ENCODE data around the gene OR2C1.
A peak's percentile ranks its signal among the peaks of the same experiment; 100 is the strongest.

Gene OR2C1

DNA sequence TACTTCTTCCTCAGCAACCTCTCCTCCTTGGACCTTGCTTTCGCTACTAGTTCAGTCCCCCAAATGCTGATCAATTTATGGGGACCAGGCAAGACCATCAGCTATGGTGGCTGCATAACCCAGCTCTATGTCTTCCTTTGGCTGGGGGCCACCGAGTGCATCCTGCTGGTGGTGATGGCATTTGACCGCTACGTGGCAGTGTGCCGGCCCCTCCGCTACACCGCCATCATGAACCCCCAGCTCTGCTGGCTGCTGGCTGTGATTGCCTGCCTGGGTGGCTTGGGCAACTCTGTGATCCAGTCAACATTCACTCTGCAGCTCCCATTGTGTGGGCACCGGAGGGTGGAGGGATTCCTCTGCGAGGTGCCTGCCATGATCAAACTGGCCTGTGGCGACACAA is 429 bp downstream of the OR2C1 start:
- WGBS, 2 donors (ENCODE audit: extremely low coverage in 2 of 2, insufficient read length in 2 of 2, insufficient replicate concordance in 1 of 2) = no CpG with 5 or more reads among the region's 10 CpGs
- H2AK5ac ChIP-seq (ENCODE audit: low read depth, low read length) = no peak overlapping the region
- DNase-seq (ENCODE audit: low spot score) = no peak
- H3K4me2 ChIP-seq (ENCODE audit: insufficient read depth, low read length, poor library complexity, severe bottlenecking) = no peak overlapping the region
- H3K79me1 ChIP-seq (ENCODE audit: low read depth, low read length) = no peaks in the 10 kb centered on the region
- no peak overlapping the region for H4K91ac ChIP-seq (ENCODE audit: low read depth, low read length, poor library complexity)
- H3K4ac ChIP-seq (ENCODE audit: low read length) = no peak overlapping the region
- H2BK120ac ChIP-seq (ENCODE audit: low read depth, low read length) = no peak overlapping the region
- no peak overlapping the region for H3K27ac ChIP-seq (replicated peaks; ENCODE audit: low read length)
- no peak overlapping the region for H4K8ac ChIP-seq (ENCODE audit: low read depth, low read length)
- no peak overlapping the region for H2BK15ac ChIP-seq (ENCODE audit: low read length)
- no peak overlapping the region for H2BK5ac ChIP-seq (ENCODE audit: low read length)
- peak overlapping the region in 1 of 2 donors; percentile 60 for H3K4me3 ChIP-seq (ENCODE audit: low read length in 2 of 2)
- peaks cover 0 to 4% (median 0%) of the 10 kb centered on the region in 3 experiments for H3K27me3 ChIP-seq (ENCODE audit: control insufficient read depth in 3 of 3, insufficient read depth in 3 of 3, low read depth in 1 of 3, low read length in 3 of 3)
- no peak overlapping the region for H2AFZ ChIP-seq (ENCODE audit: low read length)
- H3K36me3 ChIP-seq (replicated peaks in 1 of 2; ENCODE audit: control insufficient read depth in 2 of 2, insufficient read depth in 2 of 2, low read length in 2 of 2) = no peaks in the 10 kb centered on the region
- peaks cover 0 to 6% of the 10 kb centered on the region in 2 donors for H3K9me3 ChIP-seq (replicated peaks in 1 of 2; ENCODE audit: control insufficient read depth in 2 of 2, insufficient read depth in 1 of 2, low read depth in 1 of 2, low read length in 2 of 2)
- H2BK12ac ChIP-seq (ENCODE audit: low read length) = no peak overlapping the region
- H3K23ac ChIP-seq (ENCODE audit: low read depth, low read length, poor library complexity) = no peak overlapping the region
- no peak overlapping the region for H3K14ac ChIP-seq (ENCODE audit: low read length)
- H3K18ac ChIP-seq (ENCODE audit: low read length) = no peak overlapping the region
- H3K9ac ChIP-seq (ENCODE audit: low read depth, low read length, poor library complexity) = no peak overlapping the region
- no peaks in the 10 kb centered on the region for H3K4me1 ChIP-seq (ENCODE audit: control insufficient read depth in 2 of 2, insufficient read depth in 1 of 2, low read depth in 1 of 2, low read length in 2 of 2)

DNA sequence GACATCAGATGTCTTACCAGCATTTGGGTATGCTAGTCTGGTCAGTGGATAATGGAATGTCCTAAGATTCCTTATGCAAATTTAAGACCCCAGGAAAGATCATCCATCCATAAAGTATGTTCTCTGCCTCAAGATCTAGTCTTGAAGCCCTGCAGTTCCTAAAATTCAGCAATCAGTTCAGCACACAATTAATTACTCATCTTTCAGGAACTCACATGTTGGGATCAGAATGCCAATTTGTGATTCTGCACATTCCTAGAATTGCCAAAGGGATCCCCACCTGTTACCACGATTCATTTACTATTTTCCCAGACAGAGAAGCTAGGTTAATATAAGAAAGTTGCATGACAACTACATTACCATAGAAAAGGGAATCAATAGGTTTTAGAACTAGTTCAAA is 3.2 kb downstream of the OR2C1 start:
- Histone ChIP-seq H2BK15ac (ENCODE audit: low read length) (no peak overlapping the region), H4K8ac (ENCODE audit: low read depth, low read length) (no peak overlapping the region), H3K9me3 (replicated peaks in 1 of 2; ENCODE audit: control insufficient read depth in 2 of 2, insufficient read depth in 1 of 2, low read depth in 1 of 2, low read length in 2 of 2) (peaks cover 0 to 6% of the 10 kb centered on the region in 2 donors), H3K79me1 (ENCODE audit: low read depth, low read length) (no peaks in the 10 kb centered on the region), H3K9ac (ENCODE audit: low read depth, low read length, poor library complexity) (no peak overlapping the region), H3K4me3 (ENCODE audit: low read length in 2 of 2) (no peak overlapping the region), H2BK12ac (ENCODE audit: low read length) (no peak overlapping the region), H4K91ac (ENCODE audit: low read depth, low read length, poor library complexity) (no peak overlapping the region), H2BK5ac (ENCODE audit: low read length) (no peak overlapping the region), H3K36me3 (replicated peaks in 1 of 2; ENCODE audit: control insufficient read depth in 2 of 2, insufficient read depth in 2 of 2, low read length in 2 of 2) (no peaks in the 10 kb centered on the region), H2AK5ac (ENCODE audit: low read depth, low read length) (no peak overlapping the region), H3K23ac (ENCODE audit: low read depth, low read length, poor library complexity) (no peak overlapping the region), H3K4ac (ENCODE audit: low read length) (no peak overlapping the region), H3K18ac (ENCODE audit: low read length) (no peak overlapping the region), H2BK120ac (ENCODE audit: low read depth, low read length) (no peak overlapping the region), H3K27ac (replicated peaks; ENCODE audit: low read length) (no peak overlapping the region), H3K27me3 (ENCODE audit: control insufficient read depth in 3 of 3, insufficient read depth in 3 of 3, low read depth in 1 of 3, low read length in 3 of 3) (peaks cover 0 to 4% (median 0%) of the 10 kb centered on the region in 3 experiments), H3K4me1 (ENCODE audit: control insufficient read depth in 2 of 2, insufficient read depth in 1 of 2, low read depth in 1 of 2, low read length in 2 of 2) (no peaks in the 10 kb centered on the region), H3K14ac (ENCODE audit: low read length) (no peak overlapping the region), H3K4me2 (ENCODE audit: insufficient read depth, low read length, poor library complexity, severe bottlenecking) (no peak overlapping the region), H2AFZ (ENCODE audit: low read length) (no peak overlapping the region)
- WGBS, 2 donors (ENCODE audit: extremely low coverage in 2 of 2, insufficient read length in 2 of 2, insufficient replicate concordance in 1 of 2) = no CpG with 5 or more reads among the region's 1 CpG
- DNase-seq (ENCODE audit: low spot score) = no peak

GRCh38 chr16:3362931-3363330 is 7.2 kb downstream of the OR2C1 start:
- Histone ChIP-seq H3K4me2 (ENCODE audit: insufficient read depth, low read length, poor library complexity, severe bottlenecking) (no peak overlapping the region), H3K23ac (ENCODE audit: low read depth, low read length, poor library complexity) (no peak overlapping the region), H3K27ac (replicated peaks; ENCODE audit: low read length) (no peak overlapping the region), H2BK5ac (ENCODE audit: low read length) (no peak overlapping the region), H3K4me1 (ENCODE audit: control insufficient read depth in 2 of 2, insufficient read depth in 1 of 2, low read depth in 1 of 2, low read length in 2 of 2) (no peaks in the 10 kb centered on the region), H3K36me3 (replicated peaks in 1 of 2; ENCODE audit: control insufficient read depth in 2 of 2, insufficient read depth in 2 of 2, low read length in 2 of 2) (no peaks in the 10 kb centered on the region), H2AFZ (ENCODE audit: low read length) (no peak overlapping the region), H2BK15ac (ENCODE audit: low read length) (no peak overlapping the region), H2AK5ac (ENCODE audit: low read depth, low read length) (no peak overlapping the region), H4K91ac (ENCODE audit: low read depth, low read length, poor library complexity) (no peak overlapping the region), H2BK12ac (ENCODE audit: low read length) (no peak overlapping the region), H4K8ac (ENCODE audit: low read depth, low read length) (no peak overlapping the region), H3K4ac (ENCODE audit: low read length) (no peak overlapping the region), H3K9ac (ENCODE audit: low read depth, low read length, poor library complexity) (no peak overlapping the region), H3K27me3 (ENCODE audit: control insufficient read depth in 3 of 3, insufficient read depth in 3 of 3, low read depth in 1 of 3, low read length in 3 of 3) (peaks cover 0 to 4% (median 0%) of the 10 kb centered on the region in 3 experiments), H3K14ac (ENCODE audit: low read length) (no peak overlapping the region), H2BK120ac (ENCODE audit: low read depth, low read length) (no peak overlapping the region), H3K79me1 (ENCODE audit: low read depth, low read length) (peaks cover 4% of the 10 kb centered on the region), H3K9me3 (replicated peaks in 1 of 2; ENCODE audit: control insufficient read depth in 2 of 2, insufficient read depth in 1 of 2, low read depth in 1 of 2, low read length in 2 of 2) (peaks cover 0 to 6% of the 10 kb centered on the region in 2 donors), H3K18ac (ENCODE audit: low read length) (no peak overlapping the region), H3K4me3 (ENCODE audit: low read length in 2 of 2) (no peak overlapping the region)
- no peak for DNase-seq (ENCODE audit: low spot score)

- no peak overlapping the region for H3K18ac ChIP-seq (ENCODE audit: low read length)
- H3K79me1 ChIP-seq (ENCODE audit: low read depth, low read length) = peaks cover 4% of the 10 kb centered on the region
- H3K9ac ChIP-seq (ENCODE audit: low read depth, low read length, poor library complexity) = no peak overlapping the region
- no peak overlapping the region for H2BK5ac ChIP-seq (ENCODE audit: low read length)
- H3K27me3 ChIP-seq (ENCODE audit: control insufficient read depth in 3 of 3, insufficient read depth in 3 of 3, low read depth in 1 of 3, low read length in 3 of 3) = peaks cover 0 to 4% (median 0%) of the 10 kb centered on the region in 3 experiments
- no peak overlapping the region for H3K27ac ChIP-seq (replicated peaks; ENCODE audit: low read length)
- H2BK15ac ChIP-seq (ENCODE audit: low read length) = no peak overlapping the region
- no peak overlapping the region for H4K91ac ChIP-seq (ENCODE audit: low read depth, low read length, poor library complexity)
- no peak overlapping the region for H3K14ac ChIP-seq (ENCODE audit: low read length)
- H2BK120ac ChIP-seq (ENCODE audit: low read depth, low read length) = no peak overlapping the region
- no peak overlapping the region for H3K4ac ChIP-seq (ENCODE audit: low read length)
- no peak for DNase-seq (ENCODE audit: low spot score)
- no peak overlapping the region for H2AK5ac ChIP-seq (ENCODE audit: low read depth, low read length)
- H2AFZ ChIP-seq (ENCODE audit: low read length) = no peak overlapping the region
- no peak overlapping the region for H3K4me2 ChIP-seq (ENCODE audit: insufficient read depth, low read length, poor library complexity, severe bottlenecking)
- H3K9me3 ChIP-seq (replicated peaks in 1 of 2; ENCODE audit: control insufficient read depth in 2 of 2, insufficient read depth in 1 of 2, low read depth in 1 of 2, low read length in 2 of 2) = peaks cover 0 to 9% of the 10 kb centered on the region in 2 donors
- H4K8ac ChIP-seq (ENCODE audit: low read depth, low read length) = no peak overlapping the region
- no CpG with 5 or more reads among the region's 7 CpGs for WGBS, 2 donors (ENCODE audit: extremely low coverage in 2 of 2, insufficient read length in 2 of 2, insufficient replicate concordance in 1 of 2)
- H3K4me3 ChIP-seq (ENCODE audit: low read length in 2 of 2) = no peak overlapping the region
- no peaks in the 10 kb centered on the region for H3K36me3 ChIP-seq (replicated peaks in 1 of 2; ENCODE audit: control insufficient read depth in 2 of 2, insufficient read depth in 2 of 2, low read length in 2 of 2)
- H2BK12ac ChIP-seq (ENCODE audit: low read length) = no peak overlapping the region
- H3K4me1 ChIP-seq (ENCODE audit: control insufficient read depth in 2 of 2, insufficient read depth in 1 of 2, low read depth in 1 of 2, low read length in 2 of 2) = no peaks in the 10 kb centered on the region
- H3K23ac ChIP-seq (ENCODE audit: low read depth, low read length, poor library complexity) = no peak overlapping the region
These were observed 8.1 kb downstream of the OR2C1 start for GRCh38 chr16:3363793-3364192.

Measured in neuronal stem cell (in vitro differentiated cells).